Endothelial cell (in vitro differentiated cells): ENCODE data around the gene LARP4B. TPM values are rescaled to one million over a fixed set of nuclear protein-coding genes. Genes with fewer than 3 reads are reported as not detected.

Source experiments
- DNase-seq: peaks from one replicate; pipeline ENCODE4 v3.0.0; 2021; ENCODE audit warnings: low spot score
- H3K27ac Mint-ChIP-seq: one replicate; pipeline ENCODE4 v1.8.0; 2021; ENCODE audit warnings: mixed read lengths, inconsistent platforms; ENCODE audit not compliant: unreplicated experiment
- H3K27me3 Mint-ChIP-seq: one replicate; pipeline ENCODE4 v1.8.0; 2021; ENCODE audit warnings: mild to moderate bottlenecking, moderate library complexity, mixed read lengths, inconsistent platforms; ENCODE audit not compliant: unreplicated experiment
- H3K36me3 Mint-ChIP-seq: one replicate; pipeline ENCODE4 v1.8.0; 2021; ENCODE audit warnings: mild to moderate bottlenecking, low read depth, mixed read lengths, inconsistent platforms; ENCODE audit not compliant: unreplicated experiment
- H3K4me1 Mint-ChIP-seq: one replicate; pipeline ENCODE4 v1.8.0; 2021; ENCODE audit warnings: mild to moderate bottlenecking, mixed read lengths, inconsistent platforms; ENCODE audit not compliant: unreplicated experiment
- H3K4me3 Mint-ChIP-seq: one replicate; pipeline ENCODE4 v1.8.0; 2021; ENCODE audit warnings: mild to moderate bottlenecking, mixed read lengths, inconsistent platforms; ENCODE audit not compliant: unreplicated experiment
- H3K9me3 Mint-ChIP-seq: one replicate; pipeline ENCODE4 v1.8.0; 2021; ENCODE audit warnings: mixed read lengths, inconsistent platforms; ENCODE audit not compliant: unreplicated experiment
- CTCF ChIP-seq: fragments of 200-600 bp; sonication (generic); IDR thresholded peaks from one replicate; pipeline ENCODE4 v1.5.0; 2021; ENCODE audit warnings: antibody characterized with exemption; ENCODE audit not compliant: unreplicated experiment
- long read RNA-seq: library from polyadenylated mRNA; unstranded; transcript quantifications from one replicate; pipeline ENCODE4 v2.0.0, GENCODE V29; 2020; ENCODE audit not compliant: unreplicated experiment
- total RNA-seq: library from RNA; stranded (reverse); fragmentation: NEBNext Ultra II Directional; extraction: Animal tissue kit (Norgen Biotek cat#: 25700); gene quantifications from one replicate; pipeline ENCODE4 v1.2.1, GENCODE V29; 2021; ENCODE audit not compliant: unreplicated experiment

LARP4B gene
- total RNA-seq: 91.8 TPM
- long read RNA-seq, partial matches to known transcripts: 0 of 7 reads
- long read RNA-seq, other reads (novel, unspliced or antisense): 7 of 7 reads

GRCh38 chr10:931326-932318, at the start of gene LARP4B:
LARP4B (minus strand) TSS chr10:931705; CDS start chr10:885721, 45,984 bp downstream.
- peaks cover 20% of the 10 kb centered on the region for H3K27me3 Mint-ChIP-seq
- peaks cover 36% of the 10 kb centered on the region for H3K4me1 Mint-ChIP-seq
- peak within 1 kb of the TSS; percentile 99 for H3K27ac Mint-ChIP-seq
- peak; percentile 95 for DNase-seq
- peak within 1 kb of the TSS; percentile 99 for H3K4me3 Mint-ChIP-seq
- no peak for TF ChIP-seq CTCF
- no peaks in the 10 kb centered on the region for H3K9me3 Mint-ChIP-seq
- H3K36me3 Mint-ChIP-seq: peaks cover 15% of the 10 kb centered on the region

- Mint-ChIP-seq H3K4me1 (no peaks in the 10 kb centered on the region), H3K27me3 (peaks cover 2% of the 10 kb centered on the region), H3K36me3 (peaks cover 12% of the 10 kb centered on the region), H3K9me3 (peaks cover 13% of the 10 kb centered on the region), H3K27ac (no peak overlapping the region), H3K4me3 (no peak overlapping the region)
- no peak for DNase-seq
- no peak for TF ChIP-seq CTCF
These were observed 49.1 kb upstream of the LARP4B start for GRCh38 chr10:980468-981093.

GRCh38 chr10:978826-979421, 47.4 kb upstream of the LARP4B start:
- no peak for DNase-seq
- peaks cover 12% of the 10 kb centered on the region for H3K36me3 Mint-ChIP-seq
- H3K9me3 Mint-ChIP-seq: peaks cover 13% of the 10 kb centered on the region
- H3K4me3 Mint-ChIP-seq: no peak overlapping the region
- no peaks in the 10 kb centered on the region for H3K4me1 Mint-ChIP-seq
- no peak overlapping the region for H3K27ac Mint-ChIP-seq
- H3K27me3 Mint-ChIP-seq: peaks cover 2% of the 10 kb centered on the region
- TF ChIP-seq CTCF: no peak

GRCh38 chr10:976316-976715, 44.8 kb upstream of the LARP4B start:
- Mint-ChIP-seq H3K27me3 (peaks cover 3% of the 10 kb centered on the region), H3K4me3 (no peak overlapping the region), H3K27ac (no peak overlapping the region), H3K9me3 (peaks cover 18% of the 10 kb centered on the region), H3K36me3 (peaks cover 12% of the 10 kb centered on the region), H3K4me1 (peaks cover 3% of the 10 kb centered on the region)
- DNase-seq: no peak
- no peak for TF ChIP-seq CTCF
